Kidney epithelial cell (primary cell): ENCODE results near the gene OLFML2B. TPM values are rescaled to one million over a fixed set of nuclear protein-coding genes. Genes with fewer than 3 reads are reported as not detected.
A peak's percentile ranks its signal among the peaks of the same experiment; 100 is the strongest.

Experiments
- DNase-seq: peaks from one replicate; pipeline ENCODE4 v3.0.0-alpha.2; 2010; ENCODE audit warnings: low read depth
- H3K27me3 ChIP-seq: 2 replicates; pipeline ENCODE4 v1.6.0; 2011; ENCODE audit warnings: low read length; ENCODE audit not compliant: control insufficient read depth, insufficient read depth
- H3K36me3 ChIP-seq: 2 replicates; pipeline ENCODE4 v1.5.1; 2011; ENCODE audit warnings: low read length; ENCODE audit not compliant: control insufficient read depth, insufficient read depth
- H3K4me3 ChIP-seq: 2 replicates; pipeline ENCODE4 v1.5.1; 2011; ENCODE audit warnings: low read depth, mild to moderate bottlenecking, control low read depth, low read length
- CTCF ChIP-seq: IDR thresholded peaks from 2 replicates; pipeline ENCODE4 v1.5.1; 2011; ENCODE audit warnings: mild to moderate bottlenecking, moderate library complexity, low read length, control low read depth, inconsistent platforms; ENCODE audit not compliant: insufficient read depth, poor library complexity, severe bottlenecking
- total RNA-seq: library from RNA; depleted of rRNA; stranded (reverse); fragments of >200 nt; gene quantifications from 2 replicates; pipeline ENCODE4 v1.2.3, GENCODE V29; 2015

OLFML2B gene
- total RNA-seq, 1 donor from 2014 or later: 3.1 TPM

- Histone ChIP-seq H3K36me3 (no peaks in the 10 kb centered on the region), H3K4me3 (no peak overlapping the region), H3K27me3 (no peaks in the 10 kb centered on the region)
- TF ChIP-seq CTCF: no peak
- DNase-seq: peak; percentile 75
These were observed 61.4 kb downstream of the OLFML2B start for GRCh38 chr1:161962091-161962887.

GRCh38 chr1:161958425-161958824, 65.2 kb downstream of the OLFML2B start:
- H3K4me3 ChIP-seq: no peak overlapping the region
- no peaks in the 10 kb centered on the region for H3K36me3 ChIP-seq
- no peak for TF ChIP-seq CTCF
- no peaks in the 10 kb centered on the region for H3K27me3 ChIP-seq
- DNase-seq: no peak

GRCh38 chr1:161956930-161957329, 66.7 kb downstream of the OLFML2B start:
- H3K36me3 ChIP-seq: no peaks in the 10 kb centered on the region
- no peaks in the 10 kb centered on the region for H3K27me3 ChIP-seq
- no peak overlapping the region for H3K4me3 ChIP-seq
- TF ChIP-seq CTCF: no peak
- DNase-seq: no peak

- Histone ChIP-seq H3K36me3 (no peaks in the 10 kb centered on the region), H3K27me3 (no peaks in the 10 kb centered on the region), H3K4me3 (no peak overlapping the region)
- TF ChIP-seq CTCF: no peak
- DNase-seq: no peak
These were observed 67.6 kb downstream of the OLFML2B start for GRCh38 chr1:161956097-161956496.

- H3K27me3 ChIP-seq: no peaks in the 10 kb centered on the region
- no peak overlapping the region for H3K4me3 ChIP-seq
- TF ChIP-seq CTCF: no peak
- no peaks in the 10 kb centered on the region for H3K36me3 ChIP-seq
- no peak for DNase-seq
These were observed 68.1 kb downstream of the OLFML2B start for GRCh38 chr1:161955606-161956005.

GRCh38 chr1:161954466-161954865, 69.2 kb downstream of the OLFML2B start:
- TF ChIP-seq CTCF: no peak
- Histone ChIP-seq H3K4me3 (no peak overlapping the region), H3K36me3 (no peaks in the 10 kb centered on the region), H3K27me3 (no peaks in the 10 kb centered on the region)
- DNase-seq: no peak
